ENCODE measurements around the gene TMEM117.
"Not testable (repeated sequence)": the region's sequence is repeated elsewhere in the genome, so short reads cannot be mapped to it uniquely, and the experiment has no call there.

Gene TMEM117

GRCh38 chr12:43842259-43842658, 6.4 kb downstream of the TMEM117 start:
- DNase-seq: no peak

DNA sequence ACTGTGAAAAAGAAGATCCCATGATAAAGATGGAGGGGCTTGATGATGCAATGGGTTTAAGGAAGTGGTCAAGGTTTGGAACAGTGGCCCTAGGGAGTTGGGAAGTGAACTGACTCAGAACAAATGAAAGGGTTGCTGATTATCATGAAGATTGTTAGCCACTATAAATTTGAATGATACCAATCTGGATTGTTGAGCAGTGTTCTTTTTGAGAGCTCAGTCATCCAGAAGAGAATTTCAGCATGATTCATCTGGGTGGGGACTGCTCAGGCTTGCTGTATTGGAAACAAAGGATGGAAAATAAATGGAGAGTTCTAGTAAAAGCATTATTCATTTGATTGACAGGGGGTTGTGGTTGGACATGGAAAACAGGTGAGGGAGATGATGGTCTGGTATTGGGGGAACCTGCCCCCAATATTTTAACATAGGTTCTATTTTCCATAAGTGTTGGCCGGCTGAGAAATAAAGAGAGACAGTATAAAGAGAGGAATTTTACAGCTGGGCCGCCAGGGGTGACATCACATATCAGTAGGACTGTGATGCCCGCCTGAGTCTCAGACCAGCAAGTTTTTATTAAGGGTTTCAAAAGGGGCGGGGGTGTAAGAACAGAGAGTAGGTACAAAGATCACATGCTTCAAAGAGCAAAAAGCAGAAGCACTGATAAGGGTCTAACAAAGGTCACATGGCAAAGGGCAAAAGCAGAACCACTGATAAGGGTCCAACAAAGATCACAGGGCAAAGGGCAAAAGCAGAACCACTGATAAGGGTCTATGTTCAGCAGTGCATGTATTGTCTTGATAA, 11.7 kb downstream of the TMEM117 start:
- not testable (repeated sequence) for DNase-seq

- no peak for DNase-seq
Measured at GRCh38 chr12:43848226-43848507, 12.3 kb downstream of the TMEM117 start.

DNA sequence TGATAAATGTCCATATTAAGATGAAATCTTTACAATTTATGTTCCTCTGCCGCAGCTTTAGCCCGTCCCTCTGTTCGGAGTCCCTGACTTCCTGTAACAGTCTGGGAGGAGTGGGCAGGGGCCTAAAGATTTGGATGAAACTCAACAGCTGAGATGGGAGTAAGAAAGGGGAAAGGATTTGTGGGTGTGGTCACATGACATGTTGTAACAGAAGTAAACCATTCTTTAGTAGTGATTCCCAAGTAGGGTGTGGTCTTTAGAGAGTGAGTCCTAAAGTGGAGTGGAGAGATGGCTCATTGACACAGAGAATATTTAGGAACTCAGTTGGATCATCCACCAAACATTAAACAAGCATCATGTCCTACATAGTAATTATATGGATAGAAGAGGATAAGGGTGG, 12.9 kb downstream of the TMEM117 start:
- no peak for DNase-seq

DNA sequence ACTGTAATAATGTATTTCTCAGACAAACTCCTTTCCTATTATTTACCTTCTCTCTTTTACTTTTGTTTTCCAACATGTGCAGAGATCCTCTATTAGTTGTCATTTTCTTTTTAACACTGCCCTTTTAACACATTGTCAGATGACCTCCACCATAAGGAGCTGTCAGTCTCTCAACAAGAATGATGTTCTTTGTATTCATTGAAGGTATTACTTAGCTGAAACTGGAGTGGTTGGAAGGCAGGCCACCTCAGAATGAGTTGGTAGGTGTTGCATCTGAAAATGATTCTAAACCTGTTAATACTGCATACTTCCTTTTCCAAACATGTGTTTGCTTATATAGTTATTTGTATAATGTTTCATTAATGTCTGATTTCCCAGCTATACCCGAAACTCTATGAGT, 16.9 kb downstream of the TMEM117 start:
- DNase-seq: no peak

- no peak for DNase-seq
Measured at GRCh38 chr12:43856972-43857371, 21.1 kb downstream of the TMEM117 start.

GRCh38 chr12:43858096-43858495, 22.2 kb downstream of the TMEM117 start:
- no peak for DNase-seq

- DNase-seq: no peak
Measured at GRCh38 chr12:43858991-43859390, 23.1 kb downstream of the TMEM117 start.

GRCh38 chr12:43861015-43861839, 25.3 kb downstream of the TMEM117 start:
- DNase-seq: no peak

- DNase-seq: no peak
Measured at GRCh38 chr12:43861840-43862150, 25.9 kb downstream of the TMEM117 start.

- no peak for DNase-seq
Measured at GRCh38 chr12:43863770-43864366, 28.0 kb downstream of the TMEM117 start.

DNA sequence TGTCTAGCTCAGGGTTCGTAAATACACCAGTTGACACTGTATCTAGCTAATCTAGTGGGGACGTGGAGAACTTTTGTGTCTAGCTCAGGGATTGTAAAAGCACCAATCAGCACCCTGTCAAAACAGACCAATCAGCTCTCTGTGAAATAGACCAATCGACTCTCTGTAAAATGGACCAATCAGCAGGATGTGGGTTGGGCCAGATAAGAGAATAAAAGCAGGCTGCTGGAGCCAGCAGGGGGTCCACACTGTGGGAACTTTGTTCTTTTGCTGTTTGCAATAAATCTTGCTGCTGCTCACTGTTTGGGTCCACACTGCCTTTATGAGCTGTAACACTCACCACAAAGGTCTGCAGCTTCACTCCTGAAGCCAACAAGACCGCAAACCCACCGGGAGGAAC, 28.7 kb downstream of the TMEM117 start:
- not testable (repeated sequence) for DNase-seq

GRCh38 chr12:43869184-43869583, 33.3 kb downstream of the TMEM117 start:
- DNase-seq: no peak

- not testable (repeated sequence) for DNase-seq
Measured at GRCh38 chr12:43869765-43870164, 33.9 kb downstream of the TMEM117 start.

DNA sequence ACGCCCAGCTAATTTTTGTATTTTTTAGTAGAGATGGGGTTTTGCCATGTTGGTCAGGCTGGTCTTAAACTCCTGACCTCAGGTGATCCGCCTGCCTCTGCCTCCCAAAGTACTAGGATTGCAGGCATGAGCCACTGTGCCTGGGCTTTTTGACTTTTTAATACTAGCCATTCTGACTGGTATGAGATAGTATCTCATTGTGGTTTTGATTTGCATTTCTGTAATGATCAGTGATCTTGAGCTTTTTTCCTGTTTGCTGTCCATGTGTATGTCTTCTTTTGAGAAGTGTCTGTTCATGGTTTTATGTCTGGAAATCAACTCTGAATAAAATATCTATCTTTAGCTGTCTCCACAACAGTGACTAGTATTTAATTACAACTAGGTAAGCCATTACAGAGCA, 35.4 kb downstream of the TMEM117 start:
- DNase-seq: not testable (repeated sequence)

- no peak for DNase-seq
Measured at GRCh38 chr12:43872396-43872795, 36.5 kb downstream of the TMEM117 start.

- DNase-seq: no peak
Measured at GRCh38 chr12:43878050-43878449, 42.2 kb downstream of the TMEM117 start.

DNA sequence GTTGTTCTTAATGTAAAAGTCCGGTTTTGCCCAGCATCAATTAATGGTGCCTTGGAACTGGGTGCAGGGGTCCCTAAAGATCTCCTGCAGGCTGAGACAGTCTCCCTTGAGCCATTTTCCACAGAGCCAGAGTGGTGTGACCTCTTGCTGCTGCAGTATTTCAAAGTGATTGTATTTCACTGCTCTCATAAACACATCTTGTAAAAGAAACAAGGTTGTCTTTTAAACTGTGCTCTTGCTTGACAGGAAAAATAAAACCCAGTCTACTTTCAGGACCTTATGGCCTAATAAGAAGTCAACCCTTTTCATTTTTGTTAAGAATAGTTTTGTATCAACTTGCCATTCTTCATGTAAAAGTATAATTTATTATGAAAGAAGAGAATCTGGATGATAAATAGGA, 44.7 kb downstream of the TMEM117 start:
- DNase-seq: no peak

DNA sequence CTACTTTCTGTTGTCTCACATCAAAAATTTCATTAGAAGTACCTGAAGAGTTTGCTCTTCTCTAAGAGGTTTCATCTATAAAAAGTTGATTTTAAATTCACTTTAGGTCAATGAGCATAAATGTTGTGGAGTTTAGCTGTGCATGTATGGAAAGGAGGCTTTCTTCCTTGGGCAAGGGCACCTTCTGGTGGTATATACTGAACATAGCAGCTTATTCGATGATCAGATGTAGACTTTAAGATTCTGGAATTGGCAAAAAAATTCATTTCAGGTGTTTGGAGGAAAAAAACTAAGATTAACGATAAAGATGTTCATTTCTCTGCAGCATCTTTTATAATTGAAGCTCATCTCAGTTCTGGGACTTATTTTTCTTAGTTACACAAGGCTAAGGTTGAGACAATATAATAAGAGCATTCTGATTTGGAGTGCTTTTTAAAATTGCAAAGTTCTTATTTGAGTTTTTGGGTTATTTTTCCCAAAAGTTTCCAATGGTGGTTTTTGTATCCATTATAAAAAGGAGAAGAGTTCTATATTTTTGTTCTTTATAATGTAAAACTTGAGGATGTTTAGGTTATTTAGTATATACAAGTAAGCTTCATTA, 46.8 kb downstream of the TMEM117 start:
- no peak for DNase-seq

DNA sequence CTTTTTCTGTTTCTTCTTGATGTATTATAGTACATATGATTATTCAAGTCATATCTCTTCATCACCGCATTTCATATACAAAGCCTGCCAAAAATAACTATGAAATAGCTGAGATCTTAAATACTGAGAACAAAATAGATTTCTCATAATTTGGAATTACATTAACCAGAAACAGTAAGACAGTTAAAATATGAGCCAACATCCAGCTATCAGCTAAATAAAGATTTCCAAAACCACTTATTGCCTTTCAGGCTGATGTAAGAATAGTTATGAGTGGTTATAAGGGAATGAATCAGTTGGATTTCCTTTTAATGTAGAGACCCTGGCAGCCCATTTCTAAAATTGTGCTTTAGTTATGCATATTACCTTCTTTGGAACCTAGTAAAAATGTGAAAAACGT, 47.4 kb downstream of the TMEM117 start:
- DNase-seq: no peak

DNA sequence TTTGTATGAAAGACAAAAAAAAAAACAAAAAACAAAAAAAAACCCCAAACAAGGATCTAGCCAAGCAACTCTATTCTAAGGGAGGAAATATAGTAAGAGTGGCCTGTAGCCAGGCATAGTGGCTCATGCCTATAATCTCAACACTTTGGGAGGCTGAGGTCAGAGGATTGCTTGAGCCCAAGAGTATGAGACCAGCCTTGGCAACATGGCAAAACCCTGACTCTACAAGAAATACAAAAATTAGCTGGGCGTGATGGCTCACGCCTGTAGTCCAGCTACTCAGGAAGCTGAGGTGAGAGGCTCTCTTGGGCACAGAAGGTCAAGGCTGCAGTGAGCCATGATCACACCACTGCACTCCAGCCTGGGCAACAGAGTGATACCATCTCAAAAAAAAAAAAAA, 47.9 kb downstream of the TMEM117 start:
- DNase-seq: no peak

GRCh38 chr12:43884683-43885410, 49.0 kb downstream of the TMEM117 start:
- no peak for DNase-seq

DNA sequence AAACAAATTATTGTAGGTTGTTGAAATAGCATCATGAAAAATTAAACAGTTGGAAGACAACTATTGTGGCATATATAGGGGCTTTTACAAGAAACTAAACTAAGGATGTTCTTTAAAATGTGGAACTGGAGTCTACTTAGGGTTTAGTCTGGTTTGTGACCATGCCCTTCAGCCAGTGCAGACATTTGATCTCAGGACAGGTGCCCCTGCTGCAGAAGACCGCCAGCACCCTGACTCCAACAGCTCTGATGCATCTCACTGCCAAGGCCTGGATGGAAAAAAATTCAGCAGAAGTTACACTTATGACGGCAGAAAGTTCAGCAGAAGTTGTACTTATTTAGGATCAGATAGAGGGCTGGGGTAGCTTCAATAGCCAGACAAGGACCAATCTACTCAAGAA, 51.5 kb downstream of the TMEM117 start:
- DNase-seq: no peak
